IMR-90 (cell line): Measurements from ENCODE around the gene LMBR1L.

Source experiments
- CHD1 ChIP-seq: IDR thresholded peaks from 2 replicates; pipeline ENCODE4 v1.6.1; 2012; ENCODE audit warnings: low read depth, low read length, improper control_type of control experiment
- CTCF ChIP-seq: conservative IDR thresholded peaks from 2 replicates; pipeline ENCODE4 v1.5.1; 2012; ENCODE audit warnings: mild to moderate bottlenecking, low read depth, low read length, improper control_type of control experiment
- MXI1 ChIP-seq: IDR thresholded peaks from 2 replicates; pipeline ENCODE4 v1.6.1; 2012; ENCODE audit warnings: low read depth, mild to moderate bottlenecking, low read length, moderate library complexity, borderline replicate concordance
- POLR2A ChIP-seq: IDR thresholded peaks from 2 replicates; pipeline ENCODE4 v1.6.1; 2012; ENCODE audit warnings: mild to moderate bottlenecking, low read depth, low read length
- RAD21 ChIP-seq: IDR thresholded peaks from 2 replicates; pipeline ENCODE4 v1.6.1; 2012; ENCODE audit warnings: low read length, improper control_type of control experiment
- RFX5 ChIP-seq: IDR thresholded peaks from 2 replicates; pipeline ENCODE4 v1.8.0; 2012; ENCODE audit warnings: low read depth, mild to moderate bottlenecking, low read length, moderate library complexity

- no peak for TF ChIP-seq CTCF
- TF ChIP-seq POLR2A, result no peak
- TF ChIP-seq CHD1, result no peak
- no peak for TF ChIP-seq RFX5
- no peak for TF ChIP-seq RAD21
- no peak for TF ChIP-seq MXI1
Measured at GRCh38 chr12:49131894-49132461, 21.3 kb upstream of the LMBR1L start.
